Measurements from ENCODE around the gene SLC29A3.

GRCh38 chr10:71398976-71399375 lies 79.9 kb downstream of the SLC29A3 start:
- no peak for TF ChIP-seq FOXK2 (IDR thresholded peaks at IDR 0.05)
- no peak for TF ChIP-seq EZH2 (IDR thresholded peaks at IDR 0.05; ENCODE audit: borderline replicate concordance, control insufficient read depth, low read depth, low read length)
- TF ChIP-seq CTCF (IDR thresholded peaks at IDR 0.05 in 2 of 3, conservative IDR thresholded peaks at IDR 0.05 in 1 of 3; ENCODE audit: control insufficient read depth in 2 of 3, extremely low read depth in 1 of 3, insufficient read depth in 1 of 3, low read depth in 3 of 3, low read length in 3 of 3), result no peak
- TF ChIP-seq ATF7 (IDR thresholded peaks at IDR 0.05; ENCODE audit: low read depth), result no peak
- no peak for TF ChIP-seq CHD1 (IDR thresholded peaks at IDR 0.05; ENCODE audit: low read depth, low read length)
- no peak for TF ChIP-seq BRCA1 (IDR thresholded peaks at IDR 0.05; ENCODE audit: low read depth, low read length)
- TF ChIP-seq NFYA (IDR thresholded peaks at IDR 0.05; ENCODE audit: borderline replicate concordance, low read depth, low read length), result no peak
- TF ChIP-seq CEBPB (IDR thresholded peaks at IDR 0.05; ENCODE audit: borderline replicate concordance in 1 of 2, low read depth in 2 of 2, low read length in 2 of 2), result no peak
- TF ChIP-seq RCOR1 (conservative IDR thresholded peaks at IDR 0.05; ENCODE audit: low read depth, low read length), result no peak
- no peak for TF ChIP-seq NR2C2 (IDR thresholded peaks at IDR 0.05; ENCODE audit: borderline replicate concordance, control insufficient read depth, insufficient read length, low read depth)
- no peak for TF ChIP-seq ZNF384 (IDR thresholded peaks at IDR 0.05; ENCODE audit: borderline replicate concordance, low read depth, low read length)
- TF ChIP-seq MYC (IDR thresholded peaks at IDR 0.05; ENCODE audit: insufficient read depth, insufficient read length, insufficient replicate concordance, low read length, severe bottlenecking), result no peak
- TF ChIP-seq JUND (IDR thresholded peaks at IDR 0.05; ENCODE audit: low read depth, low read length), result no peak
- TF ChIP-seq POLR2A (IDR thresholded peaks at IDR 0.05; ENCODE audit: low read depth, low read length), result no peak

Data from GM12878 (cell line).